ENCODE results near the gene ZSCAN21.

Gene ZSCAN21

GRCh38 chr7:100093498-100093897 lies 43.9 kb downstream of the ZSCAN21 start:
- Mint-ChIP-seq H3K36me3 (ENCODE audit: low read depth) (peaks cover 71% of the 10 kb centered on the region), H3K27me3 (ENCODE audit: low read depth) (no peaks in the 10 kb centered on the region)

GRCh38 chr7:100093925-100094486 lies 44.4 kb downstream of the ZSCAN21 start:
- Mint-ChIP-seq H3K4me3 (no peak overlapping the region), H3K4me1 (peaks cover 26% of the 10 kb centered on the region), H3K9me3 (no peaks in the 10 kb centered on the region), H3K36me3 (ENCODE audit: low read depth) (peaks cover 76% of the 10 kb centered on the region), H3K27me3 (ENCODE audit: low read depth) (no peaks in the 10 kb centered on the region), H3K27ac (peak overlapping the region in 1 of 3 experiments; percentile 51)
- no peak for TF ChIP-seq CTCF (IDR thresholded peaks at IDR 0.05; ENCODE audit: unreplicated experiment in 3 of 3)

More at GRCh38 chr7:100093498-100093897, 43.9 kb downstream of the ZSCAN21 start:
- no peak overlapping the region for H3K4me3 Mint-ChIP-seq
- TF ChIP-seq CTCF (IDR thresholded peaks at IDR 0.05; ENCODE audit: unreplicated experiment in 3 of 3), result no peak
- H3K4me1 Mint-ChIP-seq, result peaks cover 21% of the 10 kb centered on the region
- H3K27ac Mint-ChIP-seq, result peak overlapping the region in 2 of 3 experiments; percentile 49 to 51
- no peaks in the 10 kb centered on the region for H3K9me3 Mint-ChIP-seq

- TF ChIP-seq CTCF (IDR thresholded peaks at IDR 0.05; ENCODE audit: unreplicated experiment in 3 of 3), result no peak
- H3K27me3 Mint-ChIP-seq (ENCODE audit: low read depth), result no peaks in the 10 kb centered on the region
- H3K27ac Mint-ChIP-seq, result no peak overlapping the region
- H3K4me1 Mint-ChIP-seq, result peaks cover 31% of the 10 kb centered on the region
- H3K36me3 Mint-ChIP-seq (ENCODE audit: low read depth), result peaks cover 89% of the 10 kb centered on the region
- H3K4me3 Mint-ChIP-seq, result peak overlapping the region in 2 of 3 experiments; percentile 38 to 50
- no peaks in the 10 kb centered on the region for H3K9me3 Mint-ChIP-seq
Measured at GRCh38 chr7:100095289-100095688, 45.7 kb downstream of the ZSCAN21 start.

- H3K9me3 Mint-ChIP-seq, result no peaks in the 10 kb centered on the region
- no peaks in the 10 kb centered on the region for H3K27me3 Mint-ChIP-seq (ENCODE audit: low read depth)
- no peak for TF ChIP-seq CTCF (IDR thresholded peaks at IDR 0.05; ENCODE audit: unreplicated experiment in 3 of 3)
- H3K36me3 Mint-ChIP-seq (ENCODE audit: low read depth), result peaks cover 90% of the 10 kb centered on the region
- H3K27ac Mint-ChIP-seq, result no peak overlapping the region
- H3K4me1 Mint-ChIP-seq, result peaks cover 27% of the 10 kb centered on the region
- H3K4me3 Mint-ChIP-seq, result peak overlapping the region; percentile 50 to 67 (median 57)
Measured at GRCh38 chr7:100095704-100096103, 46.1 kb downstream of the ZSCAN21 start.

GRCh38 chr7:100098913-100099312 lies 49.3 kb downstream of the ZSCAN21 start:
- Mint-ChIP-seq H3K27me3 (ENCODE audit: low read depth) (no peaks in the 10 kb centered on the region), H3K9me3 (no peaks in the 10 kb centered on the region), H3K4me1 (peaks cover 25% of the 10 kb centered on the region), H3K36me3 (ENCODE audit: low read depth) (peaks cover 63% of the 10 kb centered on the region), H3K4me3 (peak overlapping the region; percentile 93 to 98 (median 95)), H3K27ac (peak overlapping the region; percentile 88 to 98 (median 95))
- no peak for TF ChIP-seq CTCF (IDR thresholded peaks at IDR 0.05; ENCODE audit: unreplicated experiment in 3 of 3)

- peak overlapping the region; percentile 93 to 98 (median 95) for H3K4me3 Mint-ChIP-seq
- peaks cover 25% of the 10 kb centered on the region for H3K4me1 Mint-ChIP-seq
- no peaks in the 10 kb centered on the region for H3K27me3 Mint-ChIP-seq (ENCODE audit: low read depth)
- H3K36me3 Mint-ChIP-seq (ENCODE audit: low read depth), result peaks cover 59% of the 10 kb centered on the region
- H3K9me3 Mint-ChIP-seq, result no peaks in the 10 kb centered on the region
- peak overlapping the region; percentile 88 to 98 (median 95) for H3K27ac Mint-ChIP-seq
- no peak for TF ChIP-seq CTCF (IDR thresholded peaks at IDR 0.05; ENCODE audit: unreplicated experiment in 3 of 3)
Measured at GRCh38 chr7:100099452-100099851, 49.9 kb downstream of the ZSCAN21 start.
